Measurements from ENCODE around the gene RNF4.
A peak's percentile ranks its signal among the peaks of the same experiment; 100 is the strongest.
"Not testable (repeated sequence)": the region's sequence is repeated elsewhere in the genome, so short reads cannot be mapped to it uniquely, and the experiment has no call there.

RNF4 gene

DNA sequence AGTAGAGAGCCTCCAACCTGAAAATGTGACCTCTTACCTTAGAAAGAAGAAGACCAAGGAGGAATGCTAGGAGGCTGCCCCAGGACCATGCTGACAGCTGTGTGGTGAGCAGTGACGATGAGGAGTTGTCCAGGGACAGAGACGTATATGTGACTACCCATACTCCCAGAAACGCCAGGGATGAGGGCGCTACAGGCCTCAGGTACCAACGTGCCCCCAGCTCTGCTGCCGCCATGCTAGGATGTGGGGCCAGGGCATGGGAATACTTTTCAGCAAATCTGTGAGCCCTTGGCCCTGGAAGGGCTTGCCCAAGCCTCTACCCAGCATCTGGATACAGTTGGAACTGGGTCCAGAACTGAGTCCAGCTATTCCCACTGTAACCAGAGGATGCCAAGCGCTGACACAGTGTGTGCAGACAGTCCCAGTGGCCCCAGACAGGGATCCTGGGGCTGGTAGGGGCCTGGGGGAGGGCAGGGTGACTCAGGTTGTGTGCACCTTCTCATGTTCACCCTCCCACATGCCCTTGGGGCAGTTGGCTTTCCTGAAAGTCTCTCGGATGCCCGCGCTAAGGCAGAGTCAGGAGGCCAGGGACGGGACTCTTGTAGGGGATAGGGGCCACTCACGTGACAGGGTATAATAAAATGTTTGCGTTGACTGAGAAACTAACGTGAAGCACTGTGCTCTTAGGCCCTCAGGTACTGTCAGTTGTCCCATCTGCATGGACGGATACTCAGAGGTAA is 43.7 kb downstream of the RNF4 start:
- no peak overlapping the region for H3K4me3 Mint-ChIP-seq
- peaks cover 38% of the 10 kb centered on the region for H3K4me1 Mint-ChIP-seq
- peaks cover 58% of the 10 kb centered on the region for H3K36me3 Mint-ChIP-seq
- H3K27ac Mint-ChIP-seq, result peak overlapping the region; percentile 82
- H3K9me3 Mint-ChIP-seq, result no peaks in the 10 kb centered on the region
- H3K27me3 Mint-ChIP-seq, result no peaks in the 10 kb centered on the region
- no peak for ATAC-seq

DNA sequence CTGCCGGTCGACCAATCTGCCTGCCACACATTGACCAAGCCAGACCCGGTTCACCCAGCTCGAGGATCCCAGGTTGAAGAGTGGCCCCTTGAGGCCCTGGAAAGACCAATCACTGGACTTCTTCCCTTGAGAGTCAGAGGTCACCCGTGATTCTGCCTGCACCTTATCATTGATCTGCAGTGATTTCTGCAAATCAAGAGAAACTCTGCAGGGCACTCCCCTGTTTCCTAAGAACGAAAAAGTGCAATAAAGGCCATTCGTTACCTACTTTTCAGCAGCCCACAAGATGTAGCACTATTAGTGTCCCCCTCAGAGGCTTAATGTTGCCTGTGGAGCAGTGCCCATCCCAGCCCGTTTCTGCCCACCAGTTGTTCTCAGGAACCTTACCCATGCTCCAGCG is 45.3 kb downstream of the RNF4 start:
- H3K9me3 Mint-ChIP-seq, H3K4me3 Mint-ChIP-seq, ATAC-seq, H3K27me3 Mint-ChIP-seq: not testable (repeated sequence)
- Mint-ChIP-seq H3K4me1 (peaks cover 30% of the 10 kb centered on the region), H3K27ac (peak overlapping the region; percentile 82), H3K36me3 (peaks cover 50% of the 10 kb centered on the region)

- not testable (repeated sequence) for H3K4me3 Mint-ChIP-seq, H3K27me3 Mint-ChIP-seq, H3K9me3 Mint-ChIP-seq, ATAC-seq
- Mint-ChIP-seq H3K36me3 (peaks cover 43% of the 10 kb centered on the region), H3K27ac (peak overlapping the region; percentile 82), H3K4me1 (peaks cover 22% of the 10 kb centered on the region)
Observed at GRCh38 chr4:2514944-2515343, 46.0 kb downstream of the RNF4 start.

GRCh38 chr4:2515830-2516550 is 47.1 kb downstream of the RNF4 start:
- Mint-ChIP-seq H3K27me3 (no peaks in the 10 kb centered on the region), H3K27ac (no peak overlapping the region), H3K4me3 (no peak overlapping the region), H3K9me3 (no peaks in the 10 kb centered on the region), H3K4me1 (peaks cover 12% of the 10 kb centered on the region), H3K36me3 (peaks cover 42% of the 10 kb centered on the region)
- ATAC-seq, result no peak

DNA sequence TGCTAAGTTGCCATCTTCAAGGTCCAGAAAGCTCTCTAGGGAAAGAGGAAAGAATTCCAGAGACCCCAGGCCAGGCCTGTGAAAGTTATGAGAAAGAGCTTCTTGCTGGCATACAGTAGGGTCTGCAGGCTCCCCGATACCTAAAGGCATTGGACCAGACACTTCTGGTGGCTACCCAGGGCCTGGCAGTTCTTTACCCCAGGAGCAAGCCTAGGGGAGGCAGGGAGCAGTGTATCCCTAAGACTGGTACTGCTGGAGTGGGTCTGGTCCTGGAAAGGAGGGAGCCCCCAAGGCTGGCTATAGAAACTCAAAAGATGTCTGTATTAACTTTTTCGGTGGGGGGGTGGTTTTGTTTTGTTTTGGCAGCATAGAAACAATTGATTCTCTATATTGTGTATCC is 47.7 kb downstream of the RNF4 start:
- Mint-ChIP-seq H3K27ac (no peak overlapping the region), H3K4me1 (peaks cover 8% of the 10 kb centered on the region), H3K36me3 (peaks cover 42% of the 10 kb centered on the region), H3K4me3 (no peak overlapping the region), H3K27me3 (no peaks in the 10 kb centered on the region), H3K9me3 (no peaks in the 10 kb centered on the region)
- no peak for ATAC-seq

DNA sequence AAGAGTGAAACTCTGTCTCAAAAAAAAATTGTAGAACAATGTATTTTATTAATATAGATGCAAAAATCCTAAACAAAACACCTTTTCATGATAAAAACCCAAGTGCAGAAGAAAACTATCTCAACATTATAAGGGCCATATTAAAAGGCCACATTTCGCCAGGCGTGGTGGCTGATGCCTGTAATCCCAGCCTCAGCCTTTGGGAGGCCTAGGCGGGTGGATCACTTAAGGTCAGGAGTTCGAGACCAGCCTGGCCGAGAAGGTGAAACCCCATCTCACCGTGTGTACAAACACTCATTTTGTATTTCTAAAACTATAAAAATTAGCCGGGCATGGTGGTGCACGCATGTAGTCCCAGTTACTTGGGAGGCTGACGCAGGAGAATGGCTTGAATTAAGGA is 57.7 kb downstream of the RNF4 start:
- no peak overlapping the region for H3K4me3 Mint-ChIP-seq
- no peak for ATAC-seq
- no peaks in the 10 kb centered on the region for H3K27me3 Mint-ChIP-seq
- H3K9me3 Mint-ChIP-seq, result no peaks in the 10 kb centered on the region
- H3K4me1 Mint-ChIP-seq, result no peaks in the 10 kb centered on the region
- no peak overlapping the region for H3K27ac Mint-ChIP-seq
- no peaks in the 10 kb centered on the region for H3K36me3 Mint-ChIP-seq

- no peak for ATAC-seq
- no peaks in the 10 kb centered on the region for H3K27me3 Mint-ChIP-seq
- H3K36me3 Mint-ChIP-seq, result no peaks in the 10 kb centered on the region
- peaks cover 23% of the 10 kb centered on the region for H3K4me1 Mint-ChIP-seq
- H3K9me3 Mint-ChIP-seq, result no peaks in the 10 kb centered on the region
- peak overlapping the region; percentile 96 for H3K4me3 Mint-ChIP-seq
- H3K27ac Mint-ChIP-seq, result peak overlapping the region; percentile 90
Observed at GRCh38 chr4:2534904-2535375, 66.0 kb downstream of the RNF4 start.

GRCh38 chr4:2535376-2536192 is 66.7 kb downstream of the RNF4 start:
- Mint-ChIP-seq H3K9me3 (no peaks in the 10 kb centered on the region), H3K4me1 (peaks cover 23% of the 10 kb centered on the region), H3K4me3 (peak overlapping the region; percentile 96), H3K27me3 (no peaks in the 10 kb centered on the region), H3K27ac (peak overlapping the region; percentile 90), H3K36me3 (no peaks in the 10 kb centered on the region)
- peak; percentile 48 for ATAC-seq

- ATAC-seq, result peak; percentile 97
- Mint-ChIP-seq H3K9me3 (no peaks in the 10 kb centered on the region), H3K4me1 (peaks cover 23% of the 10 kb centered on the region), H3K4me3 (peak within 1 kb of the TSS; percentile 96), H3K27me3 (no peaks in the 10 kb centered on the region), H3K36me3 (no peaks in the 10 kb centered on the region), H3K27ac (peak within 1 kb of the TSS; percentile 90)
Observed at GRCh38 chr4:2536193-2537010, 67.5 kb downstream of the RNF4 start, which contains the start of gene FAM193A. Gene FAM193A (plus strand): TSS chr4:2536647. CDS start chr4:2536916, 269 bp downstream.

DNA sequence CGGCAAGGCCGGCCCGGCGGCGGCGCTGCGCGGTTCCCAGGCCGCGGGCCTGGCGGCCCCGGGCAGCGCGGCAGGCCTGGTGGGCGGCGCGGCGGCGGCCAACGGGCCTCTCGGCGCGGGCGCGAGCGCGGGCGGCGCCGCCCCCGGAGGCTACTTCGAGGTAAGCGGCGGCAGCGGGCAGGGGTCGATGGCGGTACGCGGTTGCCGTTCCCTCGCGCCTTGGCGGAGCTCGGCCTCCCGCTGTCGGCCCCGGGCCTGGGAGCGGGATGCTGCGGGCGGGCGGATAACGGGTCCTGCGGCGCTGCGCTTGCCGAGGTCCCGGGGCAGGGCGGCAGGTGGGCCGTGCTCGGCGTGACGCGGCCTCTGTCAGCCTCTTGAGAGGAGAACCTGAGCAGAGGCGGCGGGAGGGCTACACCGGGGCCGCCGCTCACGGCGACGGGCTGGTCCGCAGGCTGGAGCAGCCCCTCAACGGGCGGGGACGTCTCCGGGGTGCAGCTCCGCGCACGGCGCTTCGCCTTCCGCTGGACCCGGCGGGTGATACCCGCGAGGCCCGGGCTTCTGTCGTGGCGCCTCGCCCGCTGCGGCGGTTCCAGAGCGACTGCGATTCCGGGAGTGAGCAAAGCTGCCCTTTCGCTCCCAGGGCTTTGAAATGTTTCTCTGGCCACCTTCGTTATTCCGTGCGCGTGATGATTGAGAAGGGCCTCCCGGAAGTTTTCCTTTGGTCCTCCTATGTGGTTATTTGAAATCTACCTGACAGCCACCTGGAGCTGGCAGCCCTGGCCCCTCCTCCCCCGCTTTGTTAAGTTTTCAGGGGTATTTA is 68.3 kb downstream of the RNF4 start:
- H3K27me3 Mint-ChIP-seq, result no peaks in the 10 kb centered on the region
- no peaks in the 10 kb centered on the region for H3K9me3 Mint-ChIP-seq
- no peaks in the 10 kb centered on the region for H3K36me3 Mint-ChIP-seq
- peak overlapping the region; percentile 83 for H3K4me3 Mint-ChIP-seq
- H3K4me1 Mint-ChIP-seq, result peaks cover 23% of the 10 kb centered on the region
- ATAC-seq, result peak; percentile 47
- peak overlapping the region; percentile 90 for H3K27ac Mint-ChIP-seq

DNA sequence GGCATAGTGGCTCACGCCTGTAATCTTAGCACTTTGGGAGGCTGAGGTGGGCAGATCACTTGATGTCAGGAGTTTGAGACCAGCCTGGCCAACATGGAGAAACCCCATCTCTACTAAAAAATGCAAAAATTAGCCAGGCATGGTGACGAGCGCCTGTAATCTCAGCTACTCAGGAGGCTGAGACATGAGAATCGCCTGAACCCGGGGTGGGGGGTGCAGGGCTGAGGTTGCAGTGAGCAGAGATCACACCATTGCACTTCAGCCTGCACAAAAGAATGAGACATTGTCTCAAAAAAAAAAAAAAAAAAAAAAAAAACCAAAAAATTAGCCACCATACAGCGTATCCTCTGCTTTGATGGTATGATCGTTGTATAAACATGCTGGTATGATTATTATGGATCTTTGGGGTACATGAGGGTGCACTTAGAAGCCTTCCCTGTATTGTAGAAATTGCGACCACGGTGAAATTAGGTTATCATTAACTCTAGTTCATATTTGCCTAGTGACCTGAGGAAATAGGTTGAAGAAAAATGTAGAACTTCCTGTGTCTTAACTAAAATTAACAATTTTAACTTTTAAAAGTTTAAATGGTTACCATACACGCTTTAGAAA is 74.8 kb downstream of the RNF4 start:
- peaks cover 19% of the 10 kb centered on the region for H3K4me1 Mint-ChIP-seq
- H3K36me3 Mint-ChIP-seq, H3K9me3 Mint-ChIP-seq, ATAC-seq, H3K4me3 Mint-ChIP-seq, H3K27me3 Mint-ChIP-seq, H3K27ac Mint-ChIP-seq: not testable (repeated sequence)

- Mint-ChIP-seq H3K9me3 (no peaks in the 10 kb centered on the region), H3K27ac (no peak overlapping the region), H3K36me3 (no peaks in the 10 kb centered on the region), H3K4me1 (peaks cover 16% of the 10 kb centered on the region), H3K4me3 (no peak overlapping the region), H3K27me3 (no peaks in the 10 kb centered on the region)
- ATAC-seq, result no peak
Observed at GRCh38 chr4:2545321-2546013, 76.6 kb downstream of the RNF4 start.

- H3K27me3 Mint-ChIP-seq, result no peaks in the 10 kb centered on the region
- H3K4me1 Mint-ChIP-seq, result peaks cover 21% of the 10 kb centered on the region
- no peak overlapping the region for H3K27ac Mint-ChIP-seq
- no peaks in the 10 kb centered on the region for H3K9me3 Mint-ChIP-seq
- no peak for ATAC-seq
- no peaks in the 10 kb centered on the region for H3K36me3 Mint-ChIP-seq
- H3K4me3 Mint-ChIP-seq, result no peak overlapping the region
Observed at GRCh38 chr4:2546286-2546823, 77.4 kb downstream of the RNF4 start.
